PFSK-1 (cell line): Measurements from ENCODE around the gene APOBEC3B.
A peak's percentile ranks its signal among the peaks of the same experiment; 100 is the strongest.

Experiments used
- FOXP2 ChIP-seq: optimal IDR thresholded peaks from 2 replicates; pipeline ENCODE3; 2011; ENCODE audit warnings: borderline replicate concordance, control low read depth, inconsistent platforms; ENCODE audit not compliant: insufficient read depth; ENCODE audit errors: extremely low read length, extremely low read depth
- POLR2AphosphoS5 ChIP-seq: IDR thresholded peaks from 2 replicates; pipeline ENCODE4 v1.6.1; 2012; ENCODE audit warnings: low read depth, mild to moderate bottlenecking, control low read depth, low read length, moderate library complexity
- REST ChIP-seq, 2 experiments: IDR thresholded peaks; 2 replicates each; pipeline versions ENCODE4 v1.6.1 to v1.8.0; 2011 to 2012; ENCODE audit warnings: low read depth in 2 of 2, low read length in 2 of 2, control low read depth in 1 of 2, inconsistent platforms in 1 of 2, mild to moderate bottlenecking in 1 of 2, moderate library complexity in 1 of 2; ENCODE audit not compliant: insufficient read depth in 1 of 2
- SIN3A ChIP-seq: IDR thresholded peaks from 2 replicates; pipeline ENCODE4 v1.6.1; 2012; ENCODE audit warnings: mild to moderate bottlenecking, low read length, moderate library complexity, borderline replicate concordance; ENCODE audit not compliant: insufficient read depth
- TAF1 ChIP-seq: IDR thresholded peaks from 2 replicates; pipeline ENCODE4 v1.6.1; 2012; ENCODE audit warnings: low read length, control low read depth, borderline replicate concordance; ENCODE audit not compliant: insufficient read depth

The APOBEC3B gene

GRCh38 chr22:39012533-39013511 is 30.7 kb downstream of the APOBEC3B start:
- no peak for TF ChIP-seq FOXP2
- no peak for TF ChIP-seq REST (IDR thresholded peaks at IDR 0.05; ENCODE audit: insufficient read depth in 1 of 2, low read depth in 2 of 2, low read length in 2 of 2)
- no peak for TF ChIP-seq SIN3A
- no peak for TF ChIP-seq POLR2AphosphoS5
- no peak for TF ChIP-seq TAF1

GRCh38 chr22:39013942-39014722 is 32.0 kb downstream of the APOBEC3B start, which contains the start of gene APOBEC3C:
Gene APOBEC3C (plus strand): TSS chr22:39014257. CDS start chr22:39014363, 106 bp downstream.
- TF ChIP-seq POLR2AphosphoS5 (peak; percentile 71), SIN3A (0 out of 2 replicates have a peak, but pooled peaks have one; percentile 14), REST (IDR thresholded peaks at IDR 0.05; ENCODE audit: insufficient read depth in 1 of 2, low read depth in 2 of 2, low read length in 2 of 2) (no peak)

GRCh38 chr22:39016592-39016991 is 34.4 kb downstream of the APOBEC3B start:
- TF ChIP-seq TAF1, result no peak
- no peak for TF ChIP-seq REST (IDR thresholded peaks at IDR 0.05; ENCODE audit: insufficient read depth in 1 of 2, low read depth in 2 of 2, low read length in 2 of 2)
- TF ChIP-seq SIN3A, result no peak
- TF ChIP-seq FOXP2, result no peak

- TF ChIP-seq TAF1, result no peak
- no peak for TF ChIP-seq SIN3A
- TF ChIP-seq REST (IDR thresholded peaks at IDR 0.05; ENCODE audit: insufficient read depth in 1 of 2, low read depth in 2 of 2, low read length in 2 of 2), result no peak
- no peak for TF ChIP-seq POLR2AphosphoS5
- no peak for TF ChIP-seq FOXP2
Measured at GRCh38 chr22:39017596-39018365, 35.6 kb downstream of the APOBEC3B start.
